HEK293T (cell line): ENCODE data around the gene SMPDL3B.

Source experiments
- BHLHE40 ChIP-seq: fragments of 450-650 bp; IDR thresholded peaks from 2 replicates; pipeline ENCODE4 v1.6.1; 2016; ENCODE audit warnings: mild to moderate bottlenecking, moderate library complexity, borderline replicate concordance
- CTBP1 ChIP-seq: fragments of 450-650 bp; IDR thresholded peaks from 2 replicates; pipeline ENCODE4 v1.6.1; 2016; ENCODE audit warnings: borderline replicate concordance
- FOXA1 ChIP-seq: fragments of 450-650 bp; IDR thresholded peaks from 2 replicates; pipeline ENCODE4 v1.6.1; 2016; ENCODE audit warnings: mild to moderate bottlenecking
- FOXK2 ChIP-seq: fragments of 450-650 bp; IDR thresholded peaks from 2 replicates; pipeline ENCODE4 v1.6.1; 2016; ENCODE audit warnings: mild to moderate bottlenecking
- HDGF ChIP-seq: fragments of 450-650 bp; IDR thresholded peaks from 2 replicates; pipeline ENCODE4 v1.6.1; 2017; ENCODE audit warnings: antibody characterized with exemption, borderline replicate concordance

DNA sequence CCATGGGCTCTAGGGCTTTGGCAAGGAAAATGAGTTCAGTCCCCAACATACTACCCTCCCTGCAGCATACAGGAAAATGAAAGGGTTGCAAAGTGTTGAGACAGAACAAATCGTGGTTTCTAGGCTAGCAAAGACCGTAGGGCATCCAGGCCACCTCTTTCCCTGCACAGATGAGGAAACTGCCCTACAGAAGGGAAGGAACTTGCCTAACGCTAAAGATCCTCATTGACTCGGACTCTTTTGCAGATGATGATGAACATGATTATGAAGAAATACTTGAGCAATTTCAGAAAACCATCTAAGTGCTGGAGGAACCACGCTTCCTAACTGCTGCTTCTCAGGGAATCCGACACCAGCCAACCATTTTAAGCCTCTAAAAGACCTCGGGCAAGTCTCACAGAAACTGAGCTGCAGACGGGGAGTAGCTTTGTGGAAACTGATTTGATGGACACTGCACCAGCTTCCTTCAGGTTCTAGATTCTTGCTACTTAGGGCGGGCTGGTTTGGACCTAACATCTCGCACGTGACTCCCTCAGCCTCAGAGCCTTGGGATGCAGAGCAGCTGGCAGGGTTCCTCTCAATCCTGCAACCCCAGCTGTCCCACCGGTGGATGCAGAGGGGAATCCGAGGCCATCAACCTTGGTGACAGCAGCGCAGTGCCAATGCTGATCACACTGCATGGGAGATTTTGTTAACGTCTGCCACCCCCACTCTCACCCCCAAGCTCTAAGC is 49.0 kb upstream of the SMPDL3B start:
- no peak for TF ChIP-seq FOXA1
- no peak for TF ChIP-seq FOXK2
- no peak for TF ChIP-seq CTBP1
- no peak for TF ChIP-seq HDGF
- TF ChIP-seq BHLHE40: no peak
